HEK293 (cell line): Measurements from ENCODE around the gene PTX3.

Experiments used
- CTCF ChIP-seq: fragments of 450-650 bp; formaldehyde crosslinking; IDR thresholded peaks from 2 replicates; pipeline ENCODE4 v1.5.1; 2016; ENCODE audit warnings: missing biosample characterization, missing genetic modification characterization
- HIC1 ChIP-seq: fragments of 450-650 bp; formaldehyde crosslinking; IDR thresholded peaks from 2 replicates; pipeline ENCODE4 v1.5.1; 2016; ENCODE audit warnings: missing biosample characterization, missing genetic modification characterization
- IKZF3 ChIP-seq: fragments of 450-650 bp; IDR thresholded peaks from 2 replicates; pipeline ENCODE4 v1.5.0; 2018; ENCODE audit warnings: missing biosample characterization, mild to moderate bottlenecking, missing genetic modification characterization, moderate library complexity
- INSM2 ChIP-seq: fragments of 450-650 bp; formaldehyde crosslinking; IDR thresholded peaks from 2 replicates; pipeline ENCODE4 v1.5.1; 2016; ENCODE audit warnings: missing biosample characterization, missing genetic modification characterization
- KLF1 ChIP-seq: fragments of 450-650 bp; formaldehyde crosslinking; IDR thresholded peaks from 2 replicates; pipeline ENCODE4 v1.5.1; 2016; ENCODE audit warnings: missing biosample characterization, missing genetic modification characterization
- ZBTB10 ChIP-seq: fragments of 450-650 bp; formaldehyde crosslinking; IDR thresholded peaks from 2 replicates; pipeline ENCODE4 v1.5.1; 2016; ENCODE audit warnings: missing biosample characterization, missing genetic modification characterization
- ZBTB11 ChIP-seq: fragments of 450-650 bp; formaldehyde crosslinking; conservative IDR thresholded peaks from 2 replicates; pipeline ENCODE4 v1.5.1; 2016; ENCODE audit warnings: low read depth, missing biosample characterization, missing genetic modification characterization
- ZBTB21 ChIP-seq: fragments of 450-650 bp; formaldehyde crosslinking; IDR thresholded peaks from 2 replicates; pipeline ENCODE4 v1.5.1; 2017; ENCODE audit warnings: missing biosample characterization, missing genetic modification characterization
- ZNF10 ChIP-seq: fragments of 450-650 bp; formaldehyde crosslinking; IDR thresholded peaks from 2 replicates; pipeline ENCODE4 v1.5.1; 2017; ENCODE audit warnings: missing biosample characterization, missing genetic modification characterization
- ZNF133 ChIP-seq: fragments of 450-650 bp; formaldehyde crosslinking; IDR thresholded peaks from 2 replicates; pipeline ENCODE4 v1.5.1; 2016; ENCODE audit warnings: missing biosample characterization, missing genetic modification characterization
- ZNF175 ChIP-seq: fragments of 450-650 bp; formaldehyde crosslinking; IDR thresholded peaks from 2 replicates; pipeline ENCODE4 v1.5.1; 2016; ENCODE audit warnings: missing biosample characterization, missing genetic modification characterization
- ZNF19 ChIP-seq: fragments of 450-650 bp; formaldehyde crosslinking; IDR thresholded peaks from 2 replicates; pipeline ENCODE4; 2016; ENCODE audit warnings: missing biosample characterization, missing genetic modification characterization, low read depth
- ZNF221 ChIP-seq: fragments of 450-650 bp; formaldehyde crosslinking; IDR thresholded peaks from 2 replicates; pipeline ENCODE4 v1.5.1; 2017; ENCODE audit warnings: missing biosample characterization, missing genetic modification characterization, borderline replicate concordance
- ZNF248 ChIP-seq: fragments of 450-650 bp; formaldehyde crosslinking; IDR thresholded peaks from 2 replicates; pipeline ENCODE4 v1.5.1; 2017; ENCODE audit warnings: missing biosample characterization, missing genetic modification characterization
- ZNF426 ChIP-seq: fragments of 450-650 bp; formaldehyde crosslinking; IDR thresholded peaks from 2 replicates; pipeline ENCODE4 v1.5.1; 2017; ENCODE audit warnings: missing biosample characterization, missing genetic modification characterization, mild to moderate bottlenecking, inconsistent platforms, moderate library complexity
- ZNF510 ChIP-seq: fragments of 450-650 bp; formaldehyde crosslinking; IDR thresholded peaks from 2 replicates; pipeline ENCODE4 v1.5.1; 2018; ENCODE audit warnings: mild to moderate bottlenecking, missing genetic modification characterization, missing biosample characterization; ENCODE audit not compliant: insufficient replicate concordance
- ZNF571 ChIP-seq: fragments of 450-650 bp; formaldehyde crosslinking; IDR thresholded peaks from 2 replicates; pipeline ENCODE4 v1.5.0; 2017; ENCODE audit warnings: missing biosample characterization, missing genetic modification characterization
- ZNF596 ChIP-seq: fragments of 450-650 bp; IDR thresholded peaks from 2 replicates; pipeline ENCODE4 v1.5.0; 2018; ENCODE audit warnings: missing biosample characterization, mild to moderate bottlenecking, missing genetic modification characterization, moderate library complexity
- ZNF600 ChIP-seq: fragments of 450-650 bp; formaldehyde crosslinking; IDR thresholded peaks from 2 replicates; pipeline ENCODE4 v1.5.1; 2016; ENCODE audit warnings: missing biosample characterization, missing genetic modification characterization
- ZNF621 ChIP-seq: fragments of 450-650 bp; formaldehyde crosslinking; IDR thresholded peaks from 2 replicates; pipeline ENCODE4 v1.5.1; 2017; ENCODE audit warnings: missing biosample characterization, missing genetic modification characterization
- ZNF624 ChIP-seq: fragments of 450-650 bp; formaldehyde crosslinking; IDR thresholded peaks from 2 replicates; pipeline ENCODE4 v1.5.1; 2017; ENCODE audit warnings: missing biosample characterization, missing genetic modification characterization
- ZNF677 ChIP-seq: fragments of 450-650 bp; IDR thresholded peaks from 2 replicates; pipeline ENCODE4 v1.5.0; 2018; ENCODE audit warnings: missing biosample characterization, mild to moderate bottlenecking, missing genetic modification characterization, moderate library complexity
- ZNF768 ChIP-seq: fragments of 450-650 bp; formaldehyde crosslinking; IDR thresholded peaks from 2 replicates; pipeline ENCODE4 v1.5.1; 2018; ENCODE audit warnings: missing biosample characterization, mild to moderate bottlenecking, missing genetic modification characterization
- ZNF837 ChIP-seq: fragments of 450-650 bp; formaldehyde crosslinking; IDR thresholded peaks from 2 replicates; pipeline ENCODE4 v1.5.1; 2016; ENCODE audit warnings: missing biosample characterization, missing genetic modification characterization
- ZSCAN16 ChIP-seq: fragments of 450-650 bp; formaldehyde crosslinking; IDR thresholded peaks from 2 replicates; pipeline ENCODE4 v1.5.1; 2016; ENCODE audit warnings: missing biosample characterization, missing genetic modification characterization
- ZSCAN5A ChIP-seq: fragments of 450-650 bp; formaldehyde crosslinking; IDR thresholded peaks from 2 replicates; pipeline ENCODE4 v1.5.1; 2016; ENCODE audit warnings: missing biosample characterization, missing genetic modification characterization

Gene PTX3

GRCh38 chr3:157436583-157437291 lies at the start of gene PTX3 (continued):
- TF ChIP-seq HIC1 (tag by site-specific recombination) (0 out of 2 replicates have a peak, but pooled peaks have one; percentile 63), ZNF621 (no peak), ZNF624 (tag by site-specific recombination) (no peak), ZNF677 (tag by site-specific recombination) (no peak), ZSCAN16 (tag by site-specific recombination) (no peak), ZNF571 (no peak), KLF1 (no peak), ZNF768 (no peak), ZNF19 (no peak), ZNF600 (tag by site-specific recombination) (0 out of 2 replicates have a peak, but pooled peaks have one; percentile 35), ZBTB10 (tag by site-specific recombination) (no peak), ZNF221 (tag by site-specific recombination) (no peak), ZNF426 (no peak), ZNF510 (no peak), IKZF3 (tag by site-specific recombination) (no peak), ZNF596 (tag by site-specific recombination) (no peak), ZNF133 (no peak), ZBTB21 (0 out of 2 replicates have a peak, but pooled peaks have one; percentile 15), ZNF175 (tag by site-specific recombination) (no peak), ZNF248 (tag by site-specific recombination) (no peak), ZNF837 (tag by site-specific recombination) (no peak), ZBTB11 (tag by site-specific recombination) (no peak), ZSCAN5A (no peak), CTCF (tag by site-specific recombination) (no peak), INSM2 (tag by site-specific recombination) (no peak), ZNF10 (no peak)
